SU-DHL-6 (cell line): ENCODE data around the gene ARMC9.

Experiments used
- CTCF ChIP-seq: fragments of 200-600 bp; sonication (generic); IDR thresholded peaks from one replicate; pipeline ENCODE4 v1.5.1; 2017; ENCODE audit warnings: antibody characterized with exemption, mild to moderate bottlenecking, low read length, moderate library complexity; ENCODE audit not compliant: insufficient read depth, poor library complexity, severe bottlenecking
- EZH2phosphoT487 ChIP-seq: fragments of 200-600 bp; sonication (generic), shearing (Covaris generic); conservative IDR thresholded peaks from 2 replicates; pipeline ENCODE4 v1.6.1; 2018; ENCODE audit warnings: mild to moderate bottlenecking, antibody characterized with exemption, low read length, moderate library complexity, mixed read lengths

GRCh38 chr2:231184319-231184718 is 14.1 kb upstream of the ARMC9 start:
- TF ChIP-seq CTCF (no peak), EZH2phosphoT487 (no peak)
